ENCODE results near the gene PHF21B.
"Not testable (repeated sequence)": the region's sequence is repeated elsewhere in the genome, so short reads cannot be mapped to it uniquely, and the experiment has no call there.

PHF21B gene

GRCh38 chr22:44974454-44974853 lies 35.4 kb downstream of the PHF21B start:
- H3K27ac Mint-ChIP-seq = no peak overlapping the region
- ATAC-seq (replicated peaks) (no peak), DNase-seq (no peak)
- H3K36me3 Mint-ChIP-seq (ENCODE audit: insufficient read depth) = no peaks in the 10 kb centered on the region
- no peak overlapping the region for H3K4me3 Mint-ChIP-seq
- H3K4me1 Mint-ChIP-seq (ENCODE audit: low read depth in 2 of 2) = no peaks in the 10 kb centered on the region
- H3K9me3 Mint-ChIP-seq = no peaks in the 10 kb centered on the region
- H3K27me3 Mint-ChIP-seq = peaks cover 25 to 70% of the 10 kb centered on the region in 2 donors

DNA sequence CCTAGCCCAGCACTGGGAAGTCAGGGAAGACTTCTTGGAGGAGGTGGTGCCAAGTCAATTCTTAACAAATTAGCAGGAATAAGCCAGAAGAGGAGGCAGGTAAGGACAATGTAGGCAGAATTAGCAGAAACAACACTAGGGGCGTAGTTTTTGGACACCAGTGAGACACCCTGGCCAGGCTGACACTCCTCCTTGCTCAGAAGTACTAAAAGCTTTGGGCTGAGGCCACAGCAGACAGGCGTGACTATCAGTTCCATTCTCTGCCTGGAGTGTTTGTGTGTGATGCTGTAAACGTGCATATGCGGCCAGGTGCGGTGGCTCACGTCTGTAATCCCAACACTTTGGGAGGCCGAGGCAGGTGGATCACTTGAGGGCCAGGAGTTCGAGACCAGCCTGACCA lies 36.0 kb downstream of the PHF21B start:
- Mint-ChIP-seq H3K4me1 (ENCODE audit: low read depth in 2 of 2) (no peaks in the 10 kb centered on the region), H3K4me3 (no peak overlapping the region), H3K27me3 (peaks cover 23 to 63% of the 10 kb centered on the region in 2 donors), H3K9me3 (no peaks in the 10 kb centered on the region), H3K36me3 (ENCODE audit: insufficient read depth) (no peaks in the 10 kb centered on the region), H3K27ac (no peak overlapping the region)
- DNase-seq = no peak
- ATAC-seq (replicated peaks) = no peak

GRCh38 chr22:44972363-44973083 lies 37.3 kb downstream of the PHF21B start:
- no peaks in the 10 kb centered on the region for H3K4me1 Mint-ChIP-seq (ENCODE audit: low read depth in 2 of 2)
- peaks cover 23 to 53% of the 10 kb centered on the region in 2 donors for H3K27me3 Mint-ChIP-seq
- ATAC-seq (replicated peaks) = peak; percentile 36
- peak overlapping the region in 1 of 2 donors; percentile 31 for H3K4me3 Mint-ChIP-seq
- no peaks in the 10 kb centered on the region for H3K9me3 Mint-ChIP-seq
- no peak for DNase-seq
- H3K36me3 Mint-ChIP-seq (ENCODE audit: insufficient read depth) = no peaks in the 10 kb centered on the region
- H3K27ac Mint-ChIP-seq = no peak overlapping the region

DNA sequence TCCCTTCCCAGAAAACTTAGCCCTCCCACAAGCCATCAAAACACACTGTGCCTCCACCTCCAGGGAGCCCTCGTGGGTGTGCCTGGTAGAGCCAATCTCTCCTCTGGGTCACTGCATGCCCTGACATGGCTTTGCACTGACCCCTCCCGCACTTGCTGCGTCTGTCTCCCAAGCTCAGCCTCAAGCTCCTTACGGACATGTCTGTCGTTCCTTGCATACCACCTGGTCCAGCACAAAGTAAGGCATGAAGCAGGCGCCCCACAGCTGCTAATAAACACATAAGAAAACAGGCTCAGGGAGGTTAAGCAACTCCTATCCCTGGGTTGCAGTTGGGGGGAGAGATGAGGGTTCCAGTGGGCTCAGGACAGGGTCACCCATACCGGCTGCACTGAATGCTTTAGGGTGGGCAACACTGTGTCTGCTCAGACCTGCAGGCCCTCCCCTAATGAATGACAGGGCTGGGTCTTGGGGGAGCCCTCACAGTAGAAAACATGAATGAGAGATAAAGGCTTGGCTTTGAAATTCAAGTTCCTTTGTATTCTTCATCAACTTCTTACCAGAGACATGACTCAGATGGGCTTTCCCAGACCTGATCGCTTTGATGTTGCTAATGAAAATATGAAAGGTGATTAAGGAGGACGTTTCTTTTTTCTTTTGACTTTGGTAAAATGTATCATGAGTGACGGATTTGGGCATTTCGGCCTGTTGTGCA lies 38.0 kb downstream of the PHF21B start:
- Mint-ChIP-seq H3K36me3 (ENCODE audit: insufficient read depth) (no peaks in the 10 kb centered on the region), H3K4me3 (peak overlapping the region in 1 of 2 donors; percentile 31), H3K4me1 (ENCODE audit: low read depth in 2 of 2) (no peaks in the 10 kb centered on the region), H3K27me3 (peaks cover 25 to 57% of the 10 kb centered on the region in 2 donors), H3K27ac (no peak overlapping the region), H3K9me3 (no peaks in the 10 kb centered on the region)
- DNase-seq (no peak), ATAC-seq (replicated peaks) (no peak)

DNA sequence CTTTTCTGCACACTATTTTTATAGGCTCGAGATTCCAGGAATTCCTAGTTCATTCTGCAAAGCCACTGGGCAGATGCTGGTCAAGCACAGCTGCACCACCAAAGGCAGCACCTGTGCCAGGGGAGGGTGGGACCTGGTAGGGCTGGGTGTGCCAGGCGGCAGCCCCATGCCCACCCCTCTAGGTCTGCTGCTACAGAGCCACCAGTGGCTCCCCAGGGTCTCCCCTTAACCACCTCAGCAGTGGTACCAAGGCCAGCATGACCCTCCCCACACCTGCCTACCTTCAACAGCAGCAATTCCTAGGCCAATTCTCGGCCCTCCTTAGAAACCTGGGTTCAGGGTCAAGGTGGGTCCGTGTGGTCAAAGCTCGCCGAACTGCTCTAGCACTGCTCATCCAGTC lies 39.5 kb downstream of the PHF21B start:
- Mint-ChIP-seq H3K4me1 (ENCODE audit: low read depth in 2 of 2) (no peaks in the 10 kb centered on the region), H3K27ac (no peak overlapping the region), H3K4me3 (no peak overlapping the region), H3K9me3 (no peaks in the 10 kb centered on the region), H3K36me3 (ENCODE audit: insufficient read depth) (no peaks in the 10 kb centered on the region), H3K27me3 (peaks cover 38 to 72% of the 10 kb centered on the region in 2 donors)
- ATAC-seq (replicated peaks) (no peak), DNase-seq (no peak)

- H3K4me3 Mint-ChIP-seq = no peak overlapping the region
- ATAC-seq (replicated peaks) (no peak), DNase-seq (no peak)
- no peaks in the 10 kb centered on the region for H3K9me3 Mint-ChIP-seq
- H3K36me3 Mint-ChIP-seq (ENCODE audit: insufficient read depth) = no peaks in the 10 kb centered on the region
- H3K27me3 Mint-ChIP-seq = peaks cover 38 to 73% of the 10 kb centered on the region in 2 donors
- H3K27ac Mint-ChIP-seq = no peak overlapping the region
- no peaks in the 10 kb centered on the region for H3K4me1 Mint-ChIP-seq (ENCODE audit: low read depth in 2 of 2)
Measured at GRCh38 chr22:44969817-44970216, 40.0 kb downstream of the PHF21B start.

DNA sequence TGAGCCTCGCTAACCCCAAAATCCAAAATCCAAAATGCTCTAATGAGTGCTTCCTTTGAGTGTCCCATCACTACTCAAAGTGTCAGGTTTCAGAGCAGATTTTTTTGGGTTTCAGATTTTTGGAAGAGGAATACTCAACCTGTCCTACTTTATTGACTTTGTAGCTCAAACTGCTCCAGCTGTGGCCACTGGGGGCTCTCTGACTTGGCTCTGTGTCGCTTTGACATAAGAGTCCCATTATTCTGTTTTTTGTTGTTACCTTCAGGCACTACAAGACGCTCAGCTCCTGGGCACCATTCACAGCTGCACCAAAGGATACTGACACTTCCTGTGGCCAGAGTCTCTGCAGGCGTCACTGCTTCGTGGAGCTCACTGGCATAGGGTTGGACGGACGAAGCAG lies 41.1 kb downstream of the PHF21B start:
- Mint-ChIP-seq H3K9me3 (no peaks in the 10 kb centered on the region), H3K27ac (no peak overlapping the region), H3K4me1 (ENCODE audit: low read depth in 2 of 2) (no peaks in the 10 kb centered on the region), H3K36me3 (ENCODE audit: insufficient read depth) (no peaks in the 10 kb centered on the region), H3K4me3 (no peak overlapping the region), H3K27me3 (peaks cover 47 to 78% of the 10 kb centered on the region in 2 donors)
- ATAC-seq (replicated peaks) (no peak), DNase-seq (no peak)

DNA sequence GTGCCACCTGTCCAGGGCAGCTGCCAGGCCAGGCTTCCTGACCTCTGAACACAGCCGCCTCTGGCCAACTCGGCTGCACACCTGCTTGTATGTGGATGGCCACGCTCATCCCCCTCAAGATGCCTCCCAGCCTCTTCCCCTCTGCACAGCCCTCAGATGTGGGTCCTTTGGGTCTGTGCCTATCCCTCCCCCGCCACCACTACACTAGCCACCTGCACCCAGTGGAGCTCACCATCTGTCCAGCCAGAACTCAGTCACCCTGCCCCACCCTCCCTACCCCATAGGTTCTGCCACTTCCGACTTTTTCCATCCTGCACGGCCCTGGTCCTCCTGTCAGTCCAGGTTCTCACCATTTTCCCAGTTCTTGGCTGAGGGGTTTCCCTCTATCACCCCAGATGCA lies 44.6 kb downstream of the PHF21B start:
- no peaks in the 10 kb centered on the region for H3K9me3 Mint-ChIP-seq
- ATAC-seq (replicated peaks) = no peak
- H3K27me3 Mint-ChIP-seq = peaks cover 31 to 56% of the 10 kb centered on the region in 2 donors

GRCh38 chr22:44964722-44965078 lies 45.1 kb downstream of the PHF21B start:
- Mint-ChIP-seq H3K4me3 (no peak overlapping the region), H3K36me3 (ENCODE audit: insufficient read depth) (no peaks in the 10 kb centered on the region), H3K27me3 (peaks cover 27 to 56% of the 10 kb centered on the region in 2 donors), H3K27ac (no peak overlapping the region), H3K9me3 (no peaks in the 10 kb centered on the region), H3K4me1 (ENCODE audit: low read depth in 2 of 2) (no peaks in the 10 kb centered on the region)
- DNase-seq = no peak
- ATAC-seq (replicated peaks) = no peak

More for the DNA sequence above, 44.6 kb downstream of the PHF21B start:
- DNase-seq = no peak
- H3K27ac Mint-ChIP-seq = no peak overlapping the region
- no peaks in the 10 kb centered on the region for H3K36me3 Mint-ChIP-seq (ENCODE audit: insufficient read depth)
- no peak overlapping the region for H3K4me3 Mint-ChIP-seq
- H3K4me1 Mint-ChIP-seq (ENCODE audit: low read depth in 2 of 2) = no peaks in the 10 kb centered on the region

DNA sequence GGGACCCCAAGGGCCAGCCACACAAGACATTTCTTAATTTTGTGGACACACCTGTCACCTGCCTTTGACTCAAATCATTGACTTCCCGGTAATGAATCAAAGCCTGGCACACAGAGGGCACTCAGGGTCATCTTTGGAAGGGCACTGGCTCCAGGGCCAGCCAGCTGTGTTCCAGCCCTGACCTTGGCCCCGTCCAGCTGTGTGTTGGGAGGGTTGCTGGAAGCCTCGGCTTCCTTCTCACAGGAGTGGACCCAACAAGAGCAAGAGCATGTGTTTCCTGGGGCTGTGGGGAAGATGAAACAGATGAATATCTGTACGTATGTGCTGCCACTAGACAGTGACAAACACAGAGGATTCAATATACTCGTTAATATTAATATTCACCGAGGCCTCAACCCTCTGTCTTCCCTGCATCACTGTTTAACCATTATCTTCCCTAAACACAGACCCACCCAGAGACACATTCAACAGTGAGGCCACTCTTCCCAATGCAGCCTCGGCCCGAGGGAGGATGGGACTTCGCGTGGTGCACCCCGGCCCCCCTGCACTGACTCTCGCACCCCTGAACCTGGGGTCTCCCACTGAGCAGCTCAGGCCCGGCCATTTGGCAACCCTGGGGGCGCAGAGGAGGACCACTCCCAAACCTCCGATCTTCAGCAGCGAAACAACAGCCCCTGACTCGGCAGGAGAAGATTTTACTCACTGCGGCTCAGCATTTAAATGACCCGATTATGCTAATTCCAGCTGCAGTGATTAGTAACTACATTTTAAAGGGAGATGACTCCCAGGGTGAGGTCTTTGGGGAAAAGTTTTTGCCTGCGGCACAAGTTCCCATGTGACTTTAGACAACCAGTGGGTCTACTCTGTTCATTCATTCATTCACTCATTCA lies 45.7 kb downstream of the PHF21B start:
- Mint-ChIP-seq H3K9me3 (no peaks in the 10 kb centered on the region), H3K4me3 (no peak overlapping the region), H3K36me3 (ENCODE audit: insufficient read depth) (no peaks in the 10 kb centered on the region), H3K27ac (no peak overlapping the region), H3K4me1 (ENCODE audit: low read depth in 2 of 2) (no peaks in the 10 kb centered on the region), H3K27me3 (peaks cover 31 to 59% of the 10 kb centered on the region in 2 donors)
- ATAC-seq (replicated peaks) (no peak), DNase-seq (no peak)

DNA sequence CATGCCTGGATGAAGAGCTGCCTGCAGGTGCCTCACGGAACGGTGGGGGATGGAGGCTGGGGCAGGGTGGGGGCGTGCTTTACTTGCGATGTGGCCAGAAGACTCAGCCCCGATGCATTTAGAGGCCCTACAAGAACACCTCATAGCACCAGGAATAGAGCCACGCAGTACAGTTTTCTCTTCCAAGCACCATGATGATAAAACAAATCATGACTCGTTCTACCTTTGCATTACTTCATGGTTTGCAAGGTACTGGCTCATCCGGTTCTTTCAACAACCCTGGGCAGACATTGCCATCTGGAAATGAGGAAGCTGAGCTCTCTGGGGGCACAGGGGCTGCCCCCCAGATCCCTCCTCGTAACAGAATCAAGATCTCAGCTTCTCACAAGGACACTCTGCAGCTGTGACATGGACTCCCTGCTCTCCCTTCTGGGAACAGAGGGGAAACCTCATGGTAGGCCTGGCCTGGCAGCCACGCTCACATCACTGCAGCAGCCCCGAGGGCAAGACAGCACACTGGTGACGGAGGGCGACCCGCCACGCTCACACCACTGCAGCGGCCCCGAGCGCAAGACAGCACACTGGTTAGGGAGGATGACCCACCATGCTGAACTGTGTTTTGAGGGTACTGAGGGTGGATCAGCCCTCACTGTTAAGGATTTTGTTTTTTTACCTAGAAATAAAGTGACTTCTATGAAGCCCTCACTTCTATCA lies 46.9 kb downstream of the PHF21B start:
- no peak for DNase-seq
- peaks cover 34 to 71% of the 10 kb centered on the region in 2 donors for H3K27me3 Mint-ChIP-seq
- no peak overlapping the region for H3K27ac Mint-ChIP-seq
- H3K4me1 Mint-ChIP-seq (ENCODE audit: low read depth in 2 of 2) = no peaks in the 10 kb centered on the region
- no peak overlapping the region for H3K4me3 Mint-ChIP-seq
- no peaks in the 10 kb centered on the region for H3K9me3 Mint-ChIP-seq
- no peaks in the 10 kb centered on the region for H3K36me3 Mint-ChIP-seq (ENCODE audit: insufficient read depth)
- no peak for ATAC-seq (replicated peaks)

DNA sequence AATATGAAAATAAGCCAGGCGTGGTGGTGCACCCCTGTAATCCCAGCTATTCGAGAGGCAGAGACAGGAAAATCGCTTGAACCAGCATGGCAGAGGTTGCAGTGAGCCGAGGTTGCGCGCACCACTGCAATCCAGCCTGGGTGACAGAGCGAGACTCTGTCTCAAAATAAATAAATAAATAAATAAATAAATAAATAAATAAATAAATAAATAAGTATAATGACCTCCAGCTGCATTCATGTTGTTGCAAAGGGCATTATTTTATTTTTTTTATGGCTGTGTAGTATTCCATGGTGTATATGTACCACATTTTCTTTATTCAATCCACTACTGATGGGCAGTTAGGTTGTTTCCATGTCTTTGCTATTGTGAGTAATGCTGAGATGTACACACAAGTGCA lies 48.1 kb downstream of the PHF21B start:
- not testable (repeated sequence) for H3K4me3 Mint-ChIP-seq; ATAC-seq (replicated peaks); H3K9me3 Mint-ChIP-seq; H3K4me1 Mint-ChIP-seq (ENCODE audit: low read depth in 2 of 2); DNase-seq; H3K27ac Mint-ChIP-seq; H3K36me3 Mint-ChIP-seq (ENCODE audit: insufficient read depth)
- peaks cover 30 to 78% of the 10 kb centered on the region in 2 donors for H3K27me3 Mint-ChIP-seq
